ENCODE measurements around the gene PRG2.

DNA sequence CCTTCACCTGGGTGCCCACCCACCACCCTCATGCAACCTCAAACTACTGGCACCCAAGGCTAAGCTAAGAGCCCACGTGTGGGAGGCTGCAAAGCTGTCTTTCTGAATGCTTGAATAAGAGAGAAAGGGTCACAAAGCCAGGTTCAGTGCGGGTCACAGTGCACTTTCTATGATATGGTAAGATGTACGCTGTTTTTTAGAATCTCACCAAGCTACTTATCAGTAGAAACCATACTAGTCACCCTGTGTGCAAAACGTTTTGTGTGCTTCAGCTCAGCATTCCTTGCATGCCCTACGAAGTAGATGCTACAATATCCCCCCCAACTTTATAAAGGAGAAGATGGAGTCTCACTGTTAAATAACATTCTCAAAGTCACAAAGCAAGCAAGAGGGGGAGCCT is 37.4 kb downstream of the PRG2 start:
- TF ChIP-seq, protein P1, sequence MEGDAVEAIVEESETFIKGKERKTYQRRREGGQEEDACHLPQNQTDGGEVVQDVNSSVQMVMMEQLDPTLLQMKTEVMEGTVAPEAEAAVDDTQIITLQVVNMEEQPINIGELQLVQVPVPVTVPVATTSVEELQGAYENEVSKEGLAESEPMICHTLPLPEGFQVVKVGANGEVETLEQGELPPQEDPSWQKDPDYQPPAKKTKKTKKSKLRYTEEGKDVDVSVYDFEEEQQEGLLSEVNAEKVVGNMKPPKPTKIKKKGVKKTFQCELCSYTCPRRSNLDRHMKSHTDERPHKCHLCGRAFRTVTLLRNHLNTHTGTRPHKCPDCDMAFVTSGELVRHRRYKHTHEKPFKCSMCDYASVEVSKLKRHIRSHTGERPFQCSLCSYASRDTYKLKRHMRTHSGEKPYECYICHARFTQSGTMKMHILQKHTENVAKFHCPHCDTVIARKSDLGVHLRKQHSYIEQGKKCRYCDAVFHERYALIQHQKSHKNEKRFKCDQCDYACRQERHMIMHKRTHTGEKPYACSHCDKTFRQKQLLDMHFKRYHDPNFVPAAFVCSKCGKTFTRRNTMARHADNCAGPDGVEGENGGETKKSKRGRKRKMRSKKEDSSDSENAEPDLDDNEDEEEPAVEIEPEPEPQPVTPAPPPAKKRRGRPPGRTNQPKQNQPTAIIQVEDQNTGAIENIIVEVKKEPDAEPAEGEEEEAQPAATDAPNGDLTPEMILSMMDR (IDR thresholded peaks at IDR 0.05; ENCODE audit: insufficient read depth, low read length, poor library complexity, severe bottlenecking): no peak
- TF ChIP-seq EZH2phosphoT487 (conservative IDR thresholded peaks at IDR 0.05; ENCODE audit: low read length): no peak
